ENCODE measurements around the gene ZSCAN21. TPM values are rescaled to one million over a fixed set of nuclear protein-coding genes. Genes with fewer than 3 reads are reported as not detected.

Gene ZSCAN21
- total RNA-seq, 2 experiments from 2014 or later, result 5.6 to 7.5 TPM

- no TSS peak for BruUV-seq (replicated peaks)
- no peak overlapping the region for H3K27ac ChIP-seq (ENCODE audit: low read depth, low read length, poor library complexity, severe bottlenecking)
- no peak overlapping the region for H3K4me3 ChIP-seq (ENCODE audit: low read depth, low read length, poor library complexity, severe bottlenecking)
- no peak for DNase-seq (ENCODE audit: low spot score)
- H3K4me1 ChIP-seq (ENCODE audit: insufficient read depth, low read length, poor library complexity, severe bottlenecking), result no peaks in the 10 kb centered on the region
- TF ChIP-seq CTCF (conservative IDR thresholded peaks at IDR 0.05; ENCODE audit: low read length) (no peak), EZH2phosphoT487 (IDR thresholded peaks at IDR 0.05; ENCODE audit: borderline replicate concordance, low read depth, low read length) (no peak)
- no peaks in the 10 kb centered on the region for H4K20me1 ChIP-seq (ENCODE audit: insufficient read depth, low read length)
- no peaks in the 10 kb centered on the region for H3K9me3 ChIP-seq (ENCODE audit: low read length)
- H3K4me2 ChIP-seq (ENCODE audit: low read length), result no peak overlapping the region
- H3K9me2 ChIP-seq (ENCODE audit: insufficient read depth, low read length), result no peaks in the 10 kb centered on the region
- ChIA-PET POLR2A (interaction anchor here (0.5 to 0.6 kb wide), 2 partner anchors 8 to 104 kb away, joined by 3 to 4 read pairs; no protein-coding TSS in a partner anchor), CTCF (ENCODE audit: unreplicated experiment) (no interaction called here)
- H3K36me3 ChIP-seq (ENCODE audit: insufficient read depth, low read length), result peaks cover 76% of the 10 kb centered on the region
- intact Hi-C loops (cut with micrococcal nuclease; ENCODE audit: unreplicated experiment), result no loop called here
- no peak overlapping the region for H2AFZ ChIP-seq (ENCODE audit: low read length)
- no peaks in the 10 kb centered on the region; the same call in 1 of the 2 replicates for H3K79me2 ChIP-seq (ENCODE audit: insufficient read depth, low read depth, low read length)
These were observed 25.3 kb downstream of the ZSCAN21 start for GRCh38 chr7:100074841-100075240.

- Histone ChIP-seq H3K36me3 (ENCODE audit: insufficient read depth, low read length) (peaks cover 71% of the 10 kb centered on the region), H3K4me1 (ENCODE audit: insufficient read depth, low read length, poor library complexity, severe bottlenecking) (peaks cover 3% of the 10 kb centered on the region), H3K79me2 (ENCODE audit: insufficient read depth, low read depth, low read length) (peaks cover 4% of the 10 kb centered on the region; the same call in 1 of the 2 replicates), H3K9me2 (ENCODE audit: insufficient read depth, low read length) (no peaks in the 10 kb centered on the region), H3K9me3 (ENCODE audit: low read length) (no peaks in the 10 kb centered on the region), H3K27ac (ENCODE audit: low read depth, low read length, poor library complexity, severe bottlenecking) (no peak overlapping the region), H4K20me1 (ENCODE audit: insufficient read depth, low read length) (no peaks in the 10 kb centered on the region), H3K4me3 (ENCODE audit: low read depth, low read length, poor library complexity, severe bottlenecking) (no peak overlapping the region), H3K4me2 (ENCODE audit: low read length) (no peak overlapping the region), H2AFZ (ENCODE audit: low read length) (no peak overlapping the region)
- DNase-seq (ENCODE audit: low spot score), result no peak
- intact Hi-C loops (cut with micrococcal nuclease; ENCODE audit: unreplicated experiment), result no loop called here
- ChIA-PET CTCF (ENCODE audit: unreplicated experiment) (interaction anchor here (0.6 kb wide), 1 partner anchor 631 kb away, joined by 3 read pairs; the partner anchor contains the start of gene POP7), POLR2A (interaction anchor here (0.5 kb wide), 2 partner anchors 8 to 33 kb away, joined by 3 to 4 read pairs; no protein-coding TSS in a partner anchor)
- BruUV-seq (replicated peaks), result no TSS peak
- TF ChIP-seq EZH2phosphoT487 (IDR thresholded peaks at IDR 0.05; ENCODE audit: borderline replicate concordance, low read depth, low read length), result no peak
- no peak for TF ChIP-seq CTCF (conservative IDR thresholded peaks at IDR 0.05; ENCODE audit: low read length)
These were observed 25.8 kb downstream of the ZSCAN21 start for GRCh38 chr7:100075418-100075817.

- Histone ChIP-seq H3K27ac (ENCODE audit: low read depth, low read length, poor library complexity, severe bottlenecking) (no peak overlapping the region), H3K9me3 (ENCODE audit: low read length) (no peaks in the 10 kb centered on the region), H3K9me2 (ENCODE audit: insufficient read depth, low read length) (no peaks in the 10 kb centered on the region), H3K4me3 (ENCODE audit: low read depth, low read length, poor library complexity, severe bottlenecking) (no peak overlapping the region), H3K79me2 (ENCODE audit: insufficient read depth, low read depth, low read length) (peaks cover 11% of the 10 kb centered on the region; the same call in 1 of the 2 replicates), H2AFZ (ENCODE audit: low read length) (no peak overlapping the region), H3K4me1 (ENCODE audit: insufficient read depth, low read length, poor library complexity, severe bottlenecking) (peaks cover 7% of the 10 kb centered on the region), H3K4me2 (ENCODE audit: low read length) (no peak overlapping the region), H4K20me1 (ENCODE audit: insufficient read depth, low read length) (no peaks in the 10 kb centered on the region), H3K36me3 (ENCODE audit: insufficient read depth, low read length) (peaks cover 53% of the 10 kb centered on the region)
- DNase-seq (ENCODE audit: low spot score), result no peak
- TF ChIP-seq CTCF (conservative IDR thresholded peaks at IDR 0.05; ENCODE audit: low read length) (no peak), EZH2phosphoT487 (IDR thresholded peaks at IDR 0.05; ENCODE audit: borderline replicate concordance, low read depth, low read length) (no peak)
- ChIA-PET CTCF (ENCODE audit: unreplicated experiment) (no interaction called here), POLR2A (no interaction called here)
- intact Hi-C loops (cut with micrococcal nuclease; ENCODE audit: unreplicated experiment), result no loop called here
- no TSS peak for BruUV-seq (replicated peaks)
These were observed 27.6 kb downstream of the ZSCAN21 start for GRCh38 chr7:100077205-100077604.
